Suprapubic skin (tissue), 3 donors: Measurements from ENCODE around the gene EGFR.

ENCODE experiments used
- CTCF ChIP-seq, 2 donors: fragments of 200-600 bp in 1 of 2; fragments of 450-650 bp in 1 of 2; sonication (generic) in 1 of 2; IDR thresholded peaks; one replicate each; pipeline ENCODE4 v1.5.1; 2016 to 2019; ENCODE audit warnings: antibody characterized with exemption in 2 of 2, mild to moderate bottlenecking in 1 of 2, moderate library complexity in 1 of 2
- EP300 ChIP-seq: sonication (generic); formaldehyde crosslinking; IDR thresholded peaks from one replicate; pipeline ENCODE4 v1.6.1; 2017; ENCODE audit warnings: antibody characterized with exemption

GRCh38 chr7:55107946-55108345 is 89.1 kb downstream of the EGFR start:
- no peak for TF ChIP-seq CTCF (IDR thresholded peaks at IDR 0.05)
- TF ChIP-seq EP300, result no peak
